Peyer's patch (tissue), 4 donors: ENCODE measurements around the gene ASB14. TPM values are rescaled to one million over a fixed set of nuclear protein-coding genes. Genes with fewer than 3 reads are reported as not detected.
A peak's percentile ranks its signal among the peaks of the same experiment; 100 is the strongest.
"Not testable (repeated sequence)": the region's sequence is repeated elsewhere in the genome, so short reads cannot be mapped to it uniquely, and the experiment has no call there.

Experiments used
- DNase-seq, 3 donors: peaks; one replicate each; pipeline ENCODE4 v3.0.0-alpha.2; 2017 to 2019
- H3K27ac ChIP-seq, 4 donors: fragments of 200-600 bp; sonication (generic); one replicate each; pipeline ENCODE4 v1.5.1; 2016 to 2019
- H3K27me3 ChIP-seq, 2 donors: fragments of 200-600 bp; sonication (generic); one replicate each; pipeline ENCODE4 v1.5.1; 2019
- H3K36me3 ChIP-seq, 3 donors: fragments of 200-600 bp; sonication (generic); one replicate each; pipeline ENCODE4 v1.5.1; 2016 to 2019
- H3K4me1 ChIP-seq, 4 donors: fragments of 200-600 bp; sonication (generic); one replicate each; pipeline ENCODE4 v1.5.1; 2016 to 2019
- H3K4me3 ChIP-seq, 4 donors: fragments of 200-600 bp; sonication (generic); 1 replicate in 3 of 4; 2 replicates in 1 of 4; pipeline ENCODE4 v1.5.1; 2016 to 2019; ENCODE audit warnings: mild to moderate bottlenecking in 1 of 4
- H3K9me3 ChIP-seq, 4 donors: fragments of 200-600 bp; sonication (generic); one replicate each; pipeline ENCODE4 v1.5.1; 2016 to 2019; ENCODE audit warnings: mild to moderate bottlenecking in 1 of 4
- POLR2A ChIP-seq, 2 donors: fragments of 450-650 bp; IDR thresholded peaks; one replicate each; pipeline ENCODE4 v1.5.1; 2017; ENCODE audit warnings: antibody characterized with exemption in 2 of 2, mild to moderate bottlenecking in 2 of 2, moderate library complexity in 2 of 2
- total RNA-seq, 4 donors: library from RNA; depleted of rRNA; stranded (reverse); fragments of >200 nt; gene quantifications; one replicate each; pipeline ENCODE4 v1.1.0, GENCODE V29; 2016
- TF ChIP-seq, protein P1 (sequence below), 6 experiments: fragments of 450-650 bp in 4 of 6; fragments of 200-600 bp in 2 of 6; sonication (generic) in 1 of 6; IDR thresholded peaks; one replicate each; pipeline ENCODE4 v1.5.1; 2017 to 2019; ENCODE audit warnings: antibody characterized with exemption in 6 of 6, mild to moderate bottlenecking in 3 of 6, moderate library complexity in 1 of 6

Gene ASB14
- total RNA-seq, 4 donors from 2014 or later: not detected

DNA sequence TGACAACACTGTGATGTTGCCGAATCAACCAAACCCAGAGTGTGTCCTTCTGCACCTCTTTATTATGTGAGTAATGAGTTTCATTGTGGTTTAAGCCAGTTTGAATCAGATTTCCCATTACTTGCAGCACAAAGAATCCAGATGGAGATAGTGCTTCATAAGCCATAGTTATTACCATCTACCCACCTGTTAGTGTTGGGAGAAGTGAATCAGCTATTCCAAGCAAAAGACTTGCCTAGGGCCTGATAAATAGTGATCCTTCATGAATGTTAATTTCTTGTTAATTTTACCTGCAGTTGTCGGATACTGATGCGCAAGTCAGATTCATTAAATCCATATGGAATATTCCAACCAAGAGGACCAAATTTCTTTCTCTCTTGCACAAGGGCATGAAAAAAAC, 21.7 kb upstream of the ASB14 start:
- no peaks in the 10 kb centered on the region for H3K36me3 ChIP-seq
- peaks cover 0 to 7% (median 0%) of the 10 kb centered on the region in 4 donors for H3K9me3 ChIP-seq
- H3K4me3 ChIP-seq: no peak overlapping the region
- H3K27me3 ChIP-seq: no peaks in the 10 kb centered on the region
- TF ChIP-seq, protein P1, sequence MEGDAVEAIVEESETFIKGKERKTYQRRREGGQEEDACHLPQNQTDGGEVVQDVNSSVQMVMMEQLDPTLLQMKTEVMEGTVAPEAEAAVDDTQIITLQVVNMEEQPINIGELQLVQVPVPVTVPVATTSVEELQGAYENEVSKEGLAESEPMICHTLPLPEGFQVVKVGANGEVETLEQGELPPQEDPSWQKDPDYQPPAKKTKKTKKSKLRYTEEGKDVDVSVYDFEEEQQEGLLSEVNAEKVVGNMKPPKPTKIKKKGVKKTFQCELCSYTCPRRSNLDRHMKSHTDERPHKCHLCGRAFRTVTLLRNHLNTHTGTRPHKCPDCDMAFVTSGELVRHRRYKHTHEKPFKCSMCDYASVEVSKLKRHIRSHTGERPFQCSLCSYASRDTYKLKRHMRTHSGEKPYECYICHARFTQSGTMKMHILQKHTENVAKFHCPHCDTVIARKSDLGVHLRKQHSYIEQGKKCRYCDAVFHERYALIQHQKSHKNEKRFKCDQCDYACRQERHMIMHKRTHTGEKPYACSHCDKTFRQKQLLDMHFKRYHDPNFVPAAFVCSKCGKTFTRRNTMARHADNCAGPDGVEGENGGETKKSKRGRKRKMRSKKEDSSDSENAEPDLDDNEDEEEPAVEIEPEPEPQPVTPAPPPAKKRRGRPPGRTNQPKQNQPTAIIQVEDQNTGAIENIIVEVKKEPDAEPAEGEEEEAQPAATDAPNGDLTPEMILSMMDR (IDR thresholded peaks at IDR 0.05): no peak
- TF ChIP-seq POLR2A (IDR thresholded peaks at IDR 0.05): no peak
- no peak for DNase-seq
- H3K27ac ChIP-seq: no peak overlapping the region
- H3K4me1 ChIP-seq: no peaks in the 10 kb centered on the region

DNA sequence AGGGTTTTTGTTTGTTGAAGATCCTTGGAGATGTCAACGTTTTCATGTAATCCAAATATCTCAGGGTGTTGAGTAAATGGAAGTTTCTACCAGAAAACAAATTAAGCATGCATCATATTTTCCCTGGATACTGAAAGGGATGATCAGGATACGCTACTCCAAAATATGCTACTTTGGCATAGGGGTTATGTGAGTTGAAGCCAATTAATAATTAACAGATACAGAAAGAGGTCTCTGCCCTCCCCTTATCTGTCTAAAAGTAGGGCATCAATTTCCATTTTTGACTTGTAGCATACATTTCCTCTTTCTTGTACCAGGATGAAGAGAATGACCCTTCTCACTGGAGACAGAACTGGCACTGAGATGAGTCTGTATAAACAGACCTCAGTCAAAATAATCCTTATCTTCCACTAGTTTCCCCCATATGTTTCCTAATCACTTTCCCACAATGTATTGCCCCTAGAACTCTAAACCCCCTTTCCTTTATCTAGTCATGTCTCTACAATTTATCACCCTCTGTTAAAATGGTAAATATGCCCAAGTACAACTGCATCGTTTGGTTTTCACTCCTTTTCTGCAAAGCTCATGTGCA, 17.4 kb upstream of the ASB14 start:
- Histone ChIP-seq H3K27ac (no peak overlapping the region), H3K4me1 (no peaks in the 10 kb centered on the region), H3K27me3 (no peaks in the 10 kb centered on the region), H3K9me3 (no peaks in the 10 kb centered on the region), H3K4me3 (no peak overlapping the region), H3K36me3 (no peaks in the 10 kb centered on the region)
- TF ChIP-seq, protein P1 (IDR thresholded peaks at IDR 0.05): no peak
- TF ChIP-seq POLR2A (IDR thresholded peaks at IDR 0.05): no peak
- no peak for DNase-seq

DNA sequence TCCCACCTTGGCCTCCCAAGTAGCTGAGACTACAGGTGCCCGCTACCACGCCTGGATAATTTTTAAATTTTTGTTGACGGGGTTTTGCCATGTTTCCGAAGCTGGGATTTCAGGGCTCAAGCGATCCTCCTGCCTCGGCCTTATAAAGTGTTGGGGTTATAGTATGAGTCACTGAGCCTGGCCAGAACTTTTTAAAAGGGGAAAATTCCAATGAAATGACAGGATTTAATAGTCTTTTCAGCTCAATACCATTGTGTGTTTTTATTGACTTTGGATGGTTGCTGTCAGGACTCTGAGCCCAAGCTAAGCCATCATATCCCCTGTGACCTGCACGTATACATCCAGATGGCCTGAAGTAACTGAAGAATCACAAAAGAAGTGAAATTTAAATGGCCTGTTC, 11.0 kb upstream of the ASB14 start:
- not testable (repeated sequence) for H3K4me1 ChIP-seq, H3K36me3 ChIP-seq, DNase-seq, H3K27me3 ChIP-seq, H3K27ac ChIP-seq, H3K9me3 ChIP-seq, H3K4me3 ChIP-seq

DNA sequence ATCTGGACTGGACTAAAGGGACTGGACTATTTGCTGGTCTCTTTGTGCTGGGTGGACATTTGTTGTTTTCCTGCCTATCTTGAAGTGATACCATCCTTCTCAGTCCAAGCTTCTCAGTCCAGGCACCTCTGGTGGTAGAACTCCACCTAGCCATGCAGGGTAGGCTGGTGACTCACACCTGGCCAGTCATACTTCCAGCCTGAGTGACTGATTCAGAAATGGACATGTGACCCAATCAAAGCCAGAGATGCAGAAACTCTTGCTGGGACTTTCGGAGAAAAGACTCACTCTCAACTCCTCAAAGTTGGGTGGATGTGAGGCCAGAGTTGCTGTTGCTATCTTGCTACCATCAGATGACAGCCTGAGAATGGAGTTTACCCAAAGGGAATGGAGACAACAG, 5.6 kb upstream of the ASB14 start:
- DNase-seq: peak in 1 of 3 donors; percentile 57
- H3K36me3 ChIP-seq: no peaks in the 10 kb centered on the region
- no peaks in the 10 kb centered on the region for H3K4me1 ChIP-seq
- H3K9me3 ChIP-seq: no peaks in the 10 kb centered on the region
- no peak overlapping the region for H3K27ac ChIP-seq
- no peak overlapping the region for H3K4me3 ChIP-seq
- no peak for TF ChIP-seq POLR2A (IDR thresholded peaks at IDR 0.05)
- TF ChIP-seq, protein P1 (IDR thresholded peaks at IDR 0.05): peak in 2 of 6 experiments; percentile 11
- no peaks in the 10 kb centered on the region for H3K27me3 ChIP-seq

DNA sequence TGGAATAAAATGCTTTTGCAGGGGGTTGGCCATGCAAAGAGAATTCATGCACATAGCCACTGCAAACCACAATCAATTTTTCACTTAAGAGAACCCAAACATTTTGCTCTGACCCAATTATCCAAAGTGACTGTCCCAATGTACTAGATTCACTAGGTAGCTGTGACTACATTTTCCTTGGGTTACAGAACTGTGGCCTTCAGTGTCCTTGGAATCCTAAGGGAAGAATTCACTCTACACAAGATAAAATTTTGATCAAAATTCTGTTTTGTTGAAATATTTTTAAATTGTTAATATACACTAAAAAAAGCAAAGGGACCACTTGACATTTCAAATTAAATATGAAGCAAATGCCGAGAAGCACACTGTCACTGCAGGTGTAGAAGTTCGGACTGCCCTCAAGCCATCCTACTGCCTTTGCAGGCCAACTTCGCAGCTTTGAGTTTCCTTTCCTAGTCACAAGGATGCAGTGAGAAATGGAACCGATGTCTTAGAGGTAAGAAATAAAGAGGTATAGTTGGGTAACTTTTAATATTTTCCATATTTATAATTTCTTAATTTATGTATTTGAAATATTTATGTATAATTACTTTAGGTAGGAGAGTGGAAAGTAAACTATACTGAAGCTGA, 527 bp upstream of the ASB14 start:
- no peaks in the 10 kb centered on the region for H3K36me3 ChIP-seq
- no peaks in the 10 kb centered on the region for H3K9me3 ChIP-seq
- no peak for DNase-seq
- no peaks in the 10 kb centered on the region for H3K4me1 ChIP-seq
- H3K4me3 ChIP-seq: no peak overlapping the region
- no peaks in the 10 kb centered on the region for H3K27me3 ChIP-seq
- no peak for TF ChIP-seq POLR2A (IDR thresholded peaks at IDR 0.05)
- TF ChIP-seq, protein P1 (IDR thresholded peaks at IDR 0.05): no peak
- H3K27ac ChIP-seq: no peak overlapping the region

DNA sequence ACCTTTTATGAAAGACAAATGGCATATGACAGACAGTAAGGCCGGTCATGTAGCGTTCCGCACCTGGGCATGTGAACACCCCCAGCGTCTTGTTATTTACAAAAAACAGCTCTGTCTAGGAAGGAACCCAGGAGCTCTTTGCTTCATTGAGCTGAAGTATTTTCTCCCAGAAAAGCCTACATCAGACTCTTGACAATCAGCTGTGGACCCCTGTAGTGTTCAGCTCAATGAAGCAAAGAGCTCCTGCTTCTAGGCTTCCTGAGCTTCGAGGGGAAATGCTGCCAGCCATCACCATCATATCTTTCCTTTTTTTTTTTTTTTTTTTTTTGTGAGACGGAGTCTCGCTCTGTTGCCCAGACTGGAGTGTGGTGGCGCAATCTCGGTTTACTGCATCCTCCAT, 4.1 kb downstream of the ASB14 start:
- no peak for DNase-seq
- H3K36me3 ChIP-seq: no peaks in the 10 kb centered on the region
- no peaks in the 10 kb centered on the region for H3K9me3 ChIP-seq
- H3K4me3 ChIP-seq: no peak overlapping the region
- no peak for TF ChIP-seq POLR2A (IDR thresholded peaks at IDR 0.05)
- TF ChIP-seq, protein P1 (IDR thresholded peaks at IDR 0.05): no peak
- no peak overlapping the region for H3K27ac ChIP-seq
- H3K4me1 ChIP-seq: no peaks in the 10 kb centered on the region
- no peaks in the 10 kb centered on the region for H3K27me3 ChIP-seq
